Bone marrow (tissue), 2 donors: Measurements from ENCODE around the gene PXDN.
"Not testable (repeated sequence)": the region's sequence is repeated elsewhere in the genome, so short reads cannot be mapped to it uniquely, and the experiment has no call there.

Source experiments
- DNase-seq, 2 donors: peaks; one replicate each; lab custom pipeline; 2025; lab: John Stamatoyannopoulos, UW

The PXDN gene

DNA sequence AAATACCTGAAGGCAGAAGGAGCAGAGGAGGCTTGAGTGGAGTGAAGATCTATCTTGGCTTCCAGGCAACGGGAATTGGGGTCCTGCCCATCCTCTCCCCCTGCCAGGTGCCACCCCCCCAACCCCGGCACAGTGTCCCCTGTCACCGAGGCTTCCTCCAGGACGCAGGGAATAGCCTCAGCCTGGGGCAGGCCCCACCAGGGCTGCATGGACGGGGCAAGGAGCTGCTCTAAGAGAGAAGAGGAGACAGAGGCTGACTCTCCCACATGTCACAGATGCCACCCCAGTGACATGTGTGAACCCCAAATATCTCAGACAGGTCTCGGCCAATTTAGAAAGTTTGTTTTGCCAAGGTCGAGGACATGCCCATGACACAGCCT is 42.1 kb downstream of the PXDN start:
- DNase-seq = no peak

DNA sequence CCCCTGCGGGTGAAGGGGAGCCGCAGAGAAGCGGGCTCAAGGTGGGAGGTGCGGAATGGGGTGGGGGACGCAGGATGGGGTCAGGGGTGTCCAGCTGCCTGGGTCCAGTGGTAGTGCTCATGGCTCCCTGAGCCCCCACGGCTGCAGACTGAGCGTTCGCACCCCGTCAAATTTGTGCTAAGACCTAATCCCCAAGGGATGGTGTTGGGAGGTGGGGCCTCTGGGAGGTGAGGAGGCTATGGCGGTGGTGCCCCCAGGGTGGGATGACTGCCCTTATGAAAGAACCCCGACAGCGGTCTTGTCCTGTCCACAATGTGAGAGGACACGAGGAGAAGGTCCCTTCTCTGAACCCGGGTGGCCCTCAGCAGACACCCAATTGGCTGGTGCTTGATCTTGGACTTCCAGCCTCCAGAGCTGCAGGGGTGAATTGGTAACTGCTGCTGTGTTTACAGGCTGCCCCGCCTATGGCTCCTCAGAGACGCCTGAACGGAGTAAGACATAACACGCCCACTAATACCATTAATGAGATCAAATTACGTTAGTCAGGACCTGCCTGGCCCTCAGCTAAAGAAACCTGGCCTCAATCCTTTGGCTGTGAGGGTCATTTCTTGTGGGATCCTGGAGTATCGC is 42.6 kb downstream of the PXDN start:
- no peak for DNase-seq

DNA sequence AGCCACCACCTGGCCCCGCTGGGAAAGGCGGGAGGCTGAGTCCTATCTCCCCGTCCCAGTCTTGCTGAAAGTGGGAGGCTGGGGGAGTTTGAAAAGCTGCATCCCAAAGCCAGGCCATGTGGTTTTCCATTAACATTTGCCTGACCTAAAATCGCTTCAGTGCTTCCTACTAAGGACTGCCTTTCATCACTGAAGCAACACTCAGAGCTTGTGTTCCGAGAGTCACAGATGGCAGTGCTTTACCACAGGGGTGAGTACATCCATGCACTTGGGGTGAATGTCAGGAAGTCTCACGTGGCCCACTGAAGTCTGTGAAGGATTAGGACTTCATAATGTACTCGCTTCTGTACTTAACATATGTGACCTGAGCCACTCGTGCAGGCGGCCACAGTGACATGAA is 43.3 kb downstream of the PXDN start:
- DNase-seq = no peak

DNA sequence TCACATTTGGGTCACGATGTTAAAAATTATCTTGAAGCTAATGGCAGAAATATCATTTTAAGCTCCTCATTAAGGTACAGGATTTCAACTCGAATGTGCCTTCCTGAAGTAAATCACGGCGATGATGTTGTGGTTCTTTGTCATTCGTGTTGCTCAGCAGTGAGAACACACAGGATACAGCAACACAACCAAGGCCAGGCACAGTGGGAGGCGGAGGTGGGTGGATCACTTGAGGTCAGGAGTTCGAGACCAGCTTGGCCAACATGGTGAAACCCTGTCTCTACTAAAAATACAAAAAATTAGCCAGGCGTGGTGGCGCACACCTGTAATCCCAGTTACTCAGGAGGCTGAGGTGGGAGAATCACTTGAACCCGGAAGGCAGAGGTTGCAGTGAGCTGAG is 43.9 kb downstream of the PXDN start:
- DNase-seq = not testable (repeated sequence)

DNA sequence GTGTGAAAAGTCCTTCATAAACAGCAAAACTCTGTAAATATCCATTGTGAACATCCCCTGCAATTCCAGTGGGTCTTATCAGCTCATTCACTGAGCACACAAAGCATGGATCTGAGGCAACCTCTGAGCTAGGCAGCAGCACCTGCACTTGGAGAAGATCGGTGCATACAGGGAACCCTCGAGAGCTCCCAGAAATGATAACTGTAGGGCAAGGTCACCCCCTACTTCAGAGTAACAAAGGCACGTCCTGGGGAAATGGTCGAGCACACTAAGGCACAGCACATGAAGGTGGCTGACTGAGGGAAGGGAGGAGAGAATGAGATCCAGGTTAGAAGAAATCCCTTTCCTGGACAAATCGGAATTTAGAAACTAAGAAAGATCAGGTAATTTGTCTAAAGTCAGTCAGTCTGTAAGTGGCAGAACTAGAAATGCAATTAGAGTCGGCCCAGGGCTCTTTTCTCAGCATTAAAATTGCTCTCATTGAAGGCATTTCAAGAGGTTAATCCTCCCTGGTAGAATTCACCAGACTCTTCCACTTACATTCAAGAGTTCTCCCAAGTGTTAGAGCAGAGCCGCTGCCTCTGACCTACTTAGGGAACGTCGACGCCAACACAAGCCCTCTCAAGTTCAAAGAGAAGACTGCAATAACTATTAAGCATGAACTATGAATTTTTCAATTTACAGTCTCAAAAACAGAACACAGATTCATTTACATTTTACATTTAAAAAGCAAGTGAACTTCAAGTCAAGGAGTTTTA is 45.9 kb downstream of the PXDN start:
- no peak for DNase-seq

DNA sequence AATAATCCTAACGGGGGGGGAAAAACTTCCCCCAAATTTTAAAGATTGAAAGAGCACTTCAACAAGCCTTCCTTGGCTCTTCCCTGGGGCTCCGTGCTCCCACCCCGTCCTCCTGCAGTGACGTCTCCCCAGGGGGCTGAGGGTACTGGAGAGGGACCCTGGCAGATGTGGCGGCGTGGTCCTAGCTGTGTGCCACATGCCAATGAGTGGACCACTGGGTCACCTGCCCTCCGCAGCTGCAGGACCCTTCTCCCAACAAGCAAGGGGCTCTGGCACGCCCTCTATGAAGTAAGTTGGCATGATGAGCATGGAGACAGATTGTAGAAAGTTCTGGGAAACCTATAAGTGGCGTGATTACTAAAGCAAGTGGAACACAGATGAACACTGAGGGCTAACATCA is 46.7 kb downstream of the PXDN start:
- DNase-seq = no peak

DNA sequence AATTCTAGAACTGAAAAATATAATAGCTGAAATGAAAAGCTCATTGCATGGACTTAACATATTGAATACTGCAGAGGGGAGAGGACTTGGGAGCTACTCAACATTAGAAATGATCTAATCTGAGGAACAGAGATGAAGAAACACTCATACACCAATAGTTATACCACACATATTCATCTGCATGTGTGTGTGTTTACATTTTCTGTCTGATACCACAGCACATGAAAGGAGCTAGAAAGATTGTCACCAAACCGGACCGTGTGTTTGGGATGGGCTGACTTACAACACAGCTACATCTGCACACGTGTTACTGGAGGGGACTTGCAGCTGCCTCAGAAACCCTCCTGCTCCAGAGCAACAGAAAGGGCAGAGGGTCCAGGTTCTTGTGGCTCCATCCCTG is 47.8 kb downstream of the PXDN start:
- no peak for DNase-seq

DNA sequence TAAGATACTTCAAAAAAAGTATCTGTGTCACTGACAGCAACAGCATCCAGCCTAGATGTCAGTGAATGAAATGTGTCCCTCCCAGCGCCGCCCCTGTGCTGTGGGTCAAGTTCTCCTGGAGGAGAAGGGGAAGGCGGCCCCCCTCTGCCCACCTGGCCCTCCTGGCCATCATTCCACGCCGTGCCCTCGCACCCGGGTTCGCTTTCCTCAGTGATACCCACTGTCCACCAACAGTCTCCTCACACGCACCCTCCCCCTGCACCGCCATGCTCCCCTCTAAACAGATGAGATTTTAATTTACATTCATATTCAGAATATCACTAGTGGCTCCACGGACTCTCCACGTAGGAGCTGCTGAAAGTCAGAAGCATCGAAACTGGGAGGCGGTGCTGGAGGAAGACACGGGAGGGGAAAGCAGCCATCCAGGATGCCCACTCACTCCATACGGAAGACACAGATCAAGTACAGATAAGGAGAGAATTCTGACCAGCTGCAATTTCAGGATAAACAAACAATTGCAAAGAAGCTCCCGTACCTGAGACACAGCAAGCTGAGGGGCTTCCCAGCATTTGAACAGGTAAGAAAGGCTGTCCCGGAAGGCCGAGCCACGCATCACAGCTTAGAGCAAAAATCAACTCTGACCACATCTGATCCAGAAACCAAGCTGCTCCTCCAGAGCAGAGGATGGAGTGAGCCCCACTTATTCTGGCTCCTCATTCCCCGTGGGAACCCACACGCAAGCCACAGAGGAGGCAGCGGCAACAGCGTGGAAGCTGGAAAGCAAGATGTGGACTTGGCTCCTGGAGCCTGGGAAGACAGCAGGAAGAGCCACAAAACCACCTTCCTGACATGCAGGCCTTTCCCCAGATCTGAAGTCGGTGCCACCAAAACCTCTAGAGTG is 49.7 kb downstream of the PXDN start:
- no peak for DNase-seq

DNA sequence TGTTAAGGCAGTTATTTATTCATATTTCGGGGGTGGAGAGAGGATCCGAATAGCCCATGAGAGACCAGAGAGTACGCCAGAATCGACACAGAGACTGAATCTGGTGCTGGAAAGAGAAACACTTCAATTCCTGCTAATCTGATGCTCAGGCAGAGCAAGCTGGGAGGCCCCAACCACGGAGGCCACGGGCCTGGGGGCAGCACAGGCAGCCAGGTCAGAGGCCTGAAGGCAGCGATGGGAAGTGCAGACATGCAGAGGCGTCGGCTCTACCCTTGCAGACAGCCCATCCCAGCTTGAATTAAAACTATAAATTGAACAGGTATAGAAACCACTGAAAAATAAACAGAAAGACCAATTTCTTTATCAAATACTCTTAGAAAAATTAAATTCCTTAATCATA is 50.6 kb downstream of the PXDN start:
- no peak for DNase-seq

DNA sequence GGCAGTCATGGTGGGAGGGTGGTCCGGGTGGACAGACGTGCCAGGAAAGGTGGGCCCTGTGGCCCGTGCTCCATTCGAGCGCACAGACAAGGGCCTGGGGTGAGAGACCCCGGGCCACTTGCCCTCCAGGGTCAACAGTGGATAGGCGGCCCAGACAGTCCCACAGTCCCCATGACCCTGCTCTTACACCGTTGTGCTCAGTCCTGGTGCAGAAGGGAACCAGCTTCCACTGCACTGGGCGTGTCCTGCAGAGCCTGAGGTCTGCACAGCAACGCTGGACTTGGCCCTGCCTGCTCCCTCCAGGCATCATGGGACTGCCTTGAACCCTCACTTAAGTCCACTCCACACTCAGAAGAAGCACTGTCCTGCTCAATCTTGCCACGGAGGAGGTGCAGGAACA is 52.0 kb downstream of the PXDN start:
- DNase-seq = no peak

DNA sequence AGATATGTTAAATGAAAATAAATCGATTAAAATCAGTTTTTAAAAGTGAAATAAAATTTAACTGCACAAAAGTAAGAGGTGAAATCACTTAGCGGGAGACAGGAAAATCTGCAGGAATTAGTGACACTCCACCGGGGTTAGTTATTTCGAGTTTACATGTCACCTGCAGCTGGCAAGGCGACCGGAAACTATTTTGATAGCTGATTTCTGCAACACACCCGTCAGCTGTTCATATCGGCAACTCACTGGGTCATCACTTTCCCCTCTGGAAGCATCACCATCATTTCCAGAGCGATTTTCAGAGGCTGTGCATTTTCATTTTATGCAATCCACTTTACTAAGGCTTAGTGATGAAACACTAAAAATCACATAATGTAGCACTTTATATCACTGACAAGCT is 52.9 kb downstream of the PXDN start:
- DNase-seq = no peak

DNA sequence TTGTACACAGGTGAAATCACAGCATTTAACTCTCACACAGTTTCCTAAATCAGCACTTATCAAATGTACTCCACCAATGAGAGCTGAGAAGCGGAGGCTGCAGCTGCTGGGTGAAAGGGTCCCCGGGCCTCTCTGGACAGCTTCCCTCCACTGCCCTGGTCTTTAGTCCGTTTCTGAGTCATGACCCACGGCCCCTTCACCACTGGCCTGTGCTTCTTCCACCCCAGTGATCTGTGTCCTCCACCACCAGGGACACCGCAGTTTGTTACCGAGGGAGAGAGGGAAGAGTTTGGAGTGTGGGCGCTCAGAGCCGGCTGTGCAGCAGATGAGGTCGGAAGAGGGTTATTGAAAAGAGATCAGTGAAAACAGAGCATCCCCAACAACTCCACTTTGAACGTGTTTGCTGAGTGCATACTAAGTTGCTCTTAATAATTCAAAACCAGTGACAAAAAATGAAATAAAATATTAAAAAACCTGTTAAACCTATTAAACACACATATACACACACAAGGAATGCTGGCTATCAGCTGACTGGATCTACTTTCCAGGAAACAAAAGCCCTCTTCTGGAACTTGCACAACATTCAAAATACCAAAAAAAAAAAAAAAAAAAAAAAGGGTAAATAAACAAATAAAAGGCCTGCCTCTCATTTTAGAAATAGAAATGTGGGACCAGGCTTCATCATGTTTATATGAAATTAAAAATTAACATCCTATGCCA is 54.1 kb downstream of the PXDN start:
- no peak for DNase-seq

DNA sequence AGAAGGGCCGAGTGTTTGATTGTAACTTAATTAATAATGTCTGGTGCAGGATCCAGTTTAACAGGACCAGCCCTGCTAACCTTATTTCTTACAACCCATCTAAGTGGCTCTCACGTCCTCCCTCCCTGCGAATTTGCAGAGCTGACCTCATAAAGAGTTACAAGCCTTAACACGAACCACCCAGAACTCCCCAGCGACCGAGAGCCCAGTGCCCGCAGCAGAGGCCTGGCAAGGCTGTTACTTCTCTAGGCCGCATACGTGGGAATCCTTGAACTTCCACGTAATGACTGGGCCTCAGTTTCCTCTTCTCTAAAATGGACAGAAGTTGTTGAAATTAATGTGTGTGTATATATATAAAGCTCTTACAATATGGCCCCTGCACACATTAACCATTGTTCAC is 55.5 kb downstream of the PXDN start:
- no peak for DNase-seq

DNA sequence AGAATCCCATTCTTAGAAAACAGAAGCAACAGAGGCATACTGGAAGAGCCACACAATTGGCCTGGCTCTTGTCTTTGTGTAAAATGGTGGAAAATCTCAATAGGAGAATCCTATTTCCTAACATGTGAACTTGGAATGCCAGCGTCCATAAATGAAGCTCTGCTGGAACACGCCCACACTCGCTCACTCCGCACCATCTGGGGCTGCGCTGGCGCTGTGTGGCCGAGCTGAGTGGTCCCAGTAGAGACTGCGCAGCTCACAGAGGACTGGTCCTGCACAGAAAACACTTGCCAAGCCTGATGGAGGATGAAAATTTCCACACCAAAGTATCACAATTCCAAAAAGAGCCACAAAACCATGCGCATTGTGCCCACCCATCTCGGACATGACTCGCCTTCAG is 56.2 kb downstream of the PXDN start:
- DNase-seq = no peak

DNA sequence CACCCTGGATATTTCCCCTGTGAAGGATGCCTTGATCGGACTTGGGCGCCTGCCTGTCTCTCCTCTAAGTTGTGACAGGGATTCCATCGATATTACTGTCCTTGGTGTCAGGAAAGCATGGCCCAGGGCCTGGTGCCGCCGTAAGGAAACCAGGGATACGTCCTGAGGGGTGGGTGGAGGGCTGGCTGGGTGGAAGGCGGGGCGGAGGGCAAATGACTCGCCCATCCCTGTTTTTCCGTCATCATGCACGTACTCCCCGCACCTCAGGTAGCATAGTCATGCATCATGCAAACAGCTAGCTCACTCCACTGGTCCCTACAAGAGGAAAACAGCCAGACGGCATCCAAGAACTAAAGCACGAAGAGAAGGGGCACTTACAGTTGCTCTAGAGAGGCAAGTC is 57.1 kb downstream of the PXDN start:
- no peak for DNase-seq

DNA sequence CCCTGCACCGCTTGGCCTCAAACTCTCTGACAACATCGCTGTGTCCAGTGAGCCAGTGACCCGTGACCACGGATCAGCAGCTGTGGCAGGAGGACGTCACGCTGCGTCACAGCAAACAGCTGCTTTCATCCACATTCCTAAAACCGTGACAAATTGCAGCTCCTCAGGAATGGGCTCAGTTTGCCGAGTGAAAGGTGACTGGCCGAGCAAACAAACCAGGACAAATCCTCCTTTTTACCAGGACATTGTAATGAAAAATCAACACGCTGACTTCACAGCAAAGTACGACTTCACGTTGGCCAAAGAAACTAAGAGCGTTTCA is 57.6 kb downstream of the PXDN start:
- DNase-seq = no peak

DNA sequence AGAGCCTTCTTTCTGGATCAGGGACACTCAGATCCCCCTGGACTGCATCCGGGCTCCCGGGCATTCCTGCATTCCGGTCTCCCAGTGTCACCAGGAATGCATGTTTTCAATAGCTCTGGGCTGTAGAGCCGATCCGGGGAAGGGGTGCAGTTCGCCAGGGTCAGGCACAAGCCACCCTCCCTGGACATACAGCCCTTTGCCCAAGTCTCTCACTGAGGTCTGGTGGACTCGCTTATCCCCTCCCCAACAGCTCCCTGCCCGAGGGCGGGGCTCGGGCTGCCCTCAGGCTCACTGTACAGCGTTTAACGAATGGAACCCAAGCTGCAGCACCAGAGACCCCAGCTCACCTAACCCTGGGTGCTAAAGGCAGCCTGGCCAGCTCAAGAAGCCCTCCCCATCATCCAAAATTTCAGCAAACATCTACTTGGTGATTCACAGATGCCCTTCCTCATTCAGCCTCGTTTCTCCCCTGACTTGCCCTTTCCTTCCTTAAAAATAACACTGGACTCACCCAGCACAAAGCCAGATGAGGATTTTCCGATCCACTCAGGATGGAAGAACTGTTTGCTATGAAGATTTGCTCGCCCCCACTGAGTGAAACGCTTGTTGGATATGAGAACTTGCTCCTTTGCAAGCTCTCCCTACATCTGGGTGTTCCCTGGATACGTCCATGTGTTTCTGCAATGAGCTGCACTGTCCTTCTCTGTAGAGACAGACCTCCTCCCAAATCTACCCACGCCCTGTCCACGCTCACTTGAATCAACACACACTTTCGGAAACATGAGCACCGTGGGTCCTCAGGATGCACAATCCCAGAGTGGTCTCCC is 58.1 kb downstream of the PXDN start:
- no peak for DNase-seq

DNA sequence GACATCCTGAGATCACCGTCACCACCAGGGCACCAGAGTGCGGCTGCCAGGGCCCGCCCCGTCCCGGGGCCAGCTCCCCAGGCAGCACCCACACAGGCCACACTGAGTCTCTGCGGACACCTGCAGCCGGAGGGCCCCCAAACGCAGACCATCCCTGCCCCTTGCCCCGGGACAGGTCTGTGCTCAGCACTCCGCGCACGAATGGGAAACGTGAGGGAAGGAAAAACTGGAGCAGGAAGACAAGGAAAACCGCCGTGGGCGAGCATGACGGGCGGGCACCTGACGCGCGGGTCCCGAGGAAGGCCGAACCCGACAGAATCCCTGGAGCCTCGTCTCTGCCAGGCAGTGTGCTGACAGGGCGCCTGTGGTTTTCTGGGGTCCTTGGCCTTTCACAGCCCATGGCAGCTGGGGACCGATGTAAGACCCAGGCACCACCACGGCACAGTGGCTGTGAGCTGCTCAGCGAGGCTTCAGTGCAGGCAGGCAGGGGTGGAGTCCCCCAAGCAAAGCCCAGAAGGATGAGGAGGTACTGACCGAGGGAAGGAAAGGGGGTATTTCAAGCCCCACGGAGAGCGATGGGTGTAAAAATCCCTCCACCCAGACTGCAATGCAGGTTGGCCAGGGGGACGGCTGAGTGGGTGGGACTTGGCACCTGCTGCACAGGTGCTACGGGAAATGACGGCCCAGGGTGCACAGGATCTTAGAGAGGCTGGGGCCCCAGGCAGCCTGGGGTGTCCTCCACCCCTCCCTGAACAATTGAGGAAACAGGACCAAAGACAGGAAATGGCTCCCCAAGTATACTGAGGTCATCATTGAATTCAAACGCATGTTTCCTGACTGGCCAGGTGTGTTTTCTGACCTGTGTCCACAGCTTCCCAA is 59.0 kb downstream of the PXDN start:
- DNase-seq = no peak

DNA sequence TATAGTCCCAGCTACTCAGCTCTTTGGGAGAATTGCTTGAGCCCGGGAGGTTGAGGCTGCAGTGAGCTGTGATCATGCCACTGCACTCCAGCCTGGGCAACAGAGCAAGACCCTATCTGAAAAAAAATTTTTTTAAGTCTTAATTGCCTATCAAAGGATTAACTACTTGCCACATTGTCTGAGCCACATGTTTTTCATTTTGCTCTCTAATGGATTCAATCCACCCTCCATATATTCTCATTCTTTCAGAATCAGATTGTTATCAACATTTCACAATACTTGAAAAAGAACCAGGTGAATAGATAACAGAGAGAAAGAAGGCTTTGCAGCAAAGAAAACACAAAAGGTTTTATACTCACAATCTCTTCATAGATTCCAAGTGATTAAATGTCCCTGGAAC is 61.0 kb downstream of the PXDN start:
- DNase-seq = no peak

DNA sequence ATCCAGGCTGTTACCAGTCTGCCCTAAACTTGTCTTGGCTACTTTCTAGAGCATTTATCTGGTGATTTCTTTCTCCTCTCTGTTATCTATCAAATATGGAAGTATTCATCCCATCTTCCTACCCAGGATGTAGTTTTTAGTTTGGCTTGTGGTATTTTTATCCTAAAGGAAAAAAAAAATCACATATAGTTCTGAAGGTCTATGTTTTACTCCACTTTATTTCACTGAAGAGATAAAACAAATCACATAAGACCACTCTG is 62.2 kb downstream of the PXDN start:
- no peak for DNase-seq
